ENCODE data around the gene KRTAP1-3. TPM values are rescaled to one million over a fixed set of nuclear protein-coding genes. Genes with fewer than 3 reads are reported as not detected.

KRTAP1-3 gene
- polyA plus RNA-seq, 4 donors = not detected

Other genes starting within 250 kb of the KRTAP1-3 start
- gene KRT28, start 234.9 kb downstream of the KRTAP1-3 start, polyA plus RNA-seq (ENCODE audit: insufficient read length in 4 of 4) = not detected
- 10 to 100 TPM; 41.1 to 72.4 (median 42.9) TPM for gene KRT10, start 212.3 kb downstream of the KRTAP1-3 start, polyA plus RNA-seq (ENCODE audit: insufficient read length in 4 of 4)
- gene KRT12, start 167.7 kb downstream of the KRTAP1-3 start, polyA plus RNA-seq (ENCODE audit: insufficient read length in 4 of 4) = under 1 TPM in 1 of 4 donors, not detected in 3; 0.28 TPM
- gene KRT20, start 149.6 kb downstream of the KRTAP1-3 start, polyA plus RNA-seq (ENCODE audit: insufficient read length in 4 of 4) = under 1 TPM in 2 of 4 donors, not detected in 2; 0.20 to 0.24 TPM
- gene KRT23, start 97.2 kb downstream of the KRTAP1-3 start, polyA plus RNA-seq (ENCODE audit: insufficient read length in 4 of 4) = 1 to 10 TPM in 3 of 4 donors, under 1 TPM in 1; 0.57 to 2.3 (median 1.6) TPM
- under 1 TPM in 1 of 4 donors, not detected in 3; 0.09 TPM for gene KRT39, start 67.9 kb downstream of the KRTAP1-3 start, polyA plus RNA-seq (ENCODE audit: insufficient read length in 4 of 4)
- under 1 TPM in 1 of 4 donors, not detected in 3; 0.08 TPM for gene KRT40, start 50.5 kb downstream of the KRTAP1-3 start, polyA plus RNA-seq (ENCODE audit: insufficient read length in 4 of 4)
- gene KRTAP3-3, start 40.7 kb downstream of the KRTAP1-3 start, polyA plus RNA-seq (ENCODE audit: insufficient read length in 4 of 4) = not detected
- not detected for gene KRTAP3-2, start 35.0 kb downstream of the KRTAP1-3 start, polyA plus RNA-seq (ENCODE audit: insufficient read length in 4 of 4)
- not detected for gene KRTAP3-1, start 25.7 kb downstream of the KRTAP1-3 start, polyA plus RNA-seq (ENCODE audit: insufficient read length in 4 of 4)
- not detected for gene KRTAP1-5, start 7.7 kb downstream of the KRTAP1-3 start, polyA plus RNA-seq (ENCODE audit: insufficient read length in 4 of 4)
- gene KRTAP1-4, start 4.7 kb downstream of the KRTAP1-3 start, polyA plus RNA-seq (ENCODE audit: insufficient read length in 4 of 4) = not detected
- gene KRTAP1-1, start 6.6 kb upstream of the KRTAP1-3 start, polyA plus RNA-seq (ENCODE audit: insufficient read length in 4 of 4) = not detected
- gene KRTAP2-1, start 12.4 kb upstream of the KRTAP1-3 start, polyA plus RNA-seq (ENCODE audit: insufficient read length in 4 of 4) = not detected
- not detected for gene KRTAP2-2, start 20.4 kb upstream of the KRTAP1-3 start, polyA plus RNA-seq (ENCODE audit: insufficient read length in 4 of 4)
- gene KRTAP2-3, start 25.2 kb upstream of the KRTAP1-3 start, polyA plus RNA-seq (ENCODE audit: insufficient read length in 4 of 4) = not detected
- gene KRTAP2-4, start 31.0 kb upstream of the KRTAP1-3 start, polyA plus RNA-seq (ENCODE audit: insufficient read length in 4 of 4) = not detected
- not detected for gene KRTAP4-7, start 49.3 kb upstream of the KRTAP1-3 start, polyA plus RNA-seq (ENCODE audit: insufficient read length in 4 of 4)
- not detected for gene KRTAP4-8, start 63.3 kb upstream of the KRTAP1-3 start, polyA plus RNA-seq (ENCODE audit: insufficient read length in 4 of 4)
- not detected for gene KRTAP4-16, start 67.3 kb upstream of the KRTAP1-3 start, polyA plus RNA-seq (ENCODE audit: insufficient read length in 4 of 4)
- not detected for gene KRTAP4-9, start 70.5 kb upstream of the KRTAP1-3 start, polyA plus RNA-seq (ENCODE audit: insufficient read length in 4 of 4)
- not detected for gene KRTAP4-11, start 83.5 kb upstream of the KRTAP1-3 start, polyA plus RNA-seq (ENCODE audit: insufficient read length in 4 of 4)
- not detected for gene KRTAP4-12, start 89.3 kb upstream of the KRTAP1-3 start, polyA plus RNA-seq (ENCODE audit: insufficient read length in 4 of 4)
- not detected for gene KRTAP4-6, start 105.7 kb upstream of the KRTAP1-3 start, polyA plus RNA-seq (ENCODE audit: insufficient read length in 4 of 4)
- gene KRTAP4-5, start 115.0 kb upstream of the KRTAP1-3 start, polyA plus RNA-seq (ENCODE audit: insufficient read length in 4 of 4) = not detected
- not detected for gene KRTAP4-4, start 125.9 kb upstream of the KRTAP1-3 start, polyA plus RNA-seq (ENCODE audit: insufficient read length in 4 of 4)
- not detected for gene KRTAP4-3, start 133.3 kb upstream of the KRTAP1-3 start, polyA plus RNA-seq (ENCODE audit: insufficient read length in 4 of 4)
- gene KRTAP4-2, start 143.3 kb upstream of the KRTAP1-3 start, polyA plus RNA-seq (ENCODE audit: insufficient read length in 4 of 4) = not detected
- not detected for gene KRTAP4-1, start 150.0 kb upstream of the KRTAP1-3 start, polyA plus RNA-seq (ENCODE audit: insufficient read length in 4 of 4)
- gene KRTAP9-1, start 155.0 kb upstream of the KRTAP1-3 start, polyA plus RNA-seq (ENCODE audit: insufficient read length in 4 of 4) = not detected
- gene KRTAP9-2, start 191.8 kb upstream of the KRTAP1-3 start, polyA plus RNA-seq (ENCODE audit: insufficient read length in 4 of 4) = not detected
- not detected for gene KRTAP9-3, start 197.6 kb upstream of the KRTAP1-3 start, polyA plus RNA-seq (ENCODE audit: insufficient read length in 4 of 4)
- gene KRTAP9-8, start 203.1 kb upstream of the KRTAP1-3 start, polyA plus RNA-seq (ENCODE audit: insufficient read length in 4 of 4) = not detected
- gene KRTAP9-4, start 214.8 kb upstream of the KRTAP1-3 start, polyA plus RNA-seq (ENCODE audit: insufficient read length in 4 of 4) = not detected
- gene KRTAP9-9, start 220.5 kb upstream of the KRTAP1-3 start, polyA plus RNA-seq (ENCODE audit: insufficient read length in 4 of 4) = not detected
- under 1 TPM in 3 of 4 donors, not detected in 1; 0.09 to 0.14 (median 0.10) TPM for gene KRTAP9-6, start 230.5 kb upstream of the KRTAP1-3 start, polyA plus RNA-seq (ENCODE audit: insufficient read length in 4 of 4)
- gene KRTAP9-7, start 240.8 kb upstream of the KRTAP1-3 start, polyA plus RNA-seq (ENCODE audit: insufficient read length in 4 of 4) = not detected